DMS153 treated with DMSO at 0.1 percent for 48 hours (cell line): ENCODE results near the gene ZNF525.
"Not testable (repeated sequence)": the region's sequence is repeated elsewhere in the genome, so short reads cannot be mapped to it uniquely, and the experiment has no call there.

Source experiments
- DNase-seq: peaks from one replicate; lab custom pipeline; 2025; ENCODE audit not compliant: unreplicated experiment; lab: John Stamatoyannopoulos, UW

Gene ZNF525

DNA sequence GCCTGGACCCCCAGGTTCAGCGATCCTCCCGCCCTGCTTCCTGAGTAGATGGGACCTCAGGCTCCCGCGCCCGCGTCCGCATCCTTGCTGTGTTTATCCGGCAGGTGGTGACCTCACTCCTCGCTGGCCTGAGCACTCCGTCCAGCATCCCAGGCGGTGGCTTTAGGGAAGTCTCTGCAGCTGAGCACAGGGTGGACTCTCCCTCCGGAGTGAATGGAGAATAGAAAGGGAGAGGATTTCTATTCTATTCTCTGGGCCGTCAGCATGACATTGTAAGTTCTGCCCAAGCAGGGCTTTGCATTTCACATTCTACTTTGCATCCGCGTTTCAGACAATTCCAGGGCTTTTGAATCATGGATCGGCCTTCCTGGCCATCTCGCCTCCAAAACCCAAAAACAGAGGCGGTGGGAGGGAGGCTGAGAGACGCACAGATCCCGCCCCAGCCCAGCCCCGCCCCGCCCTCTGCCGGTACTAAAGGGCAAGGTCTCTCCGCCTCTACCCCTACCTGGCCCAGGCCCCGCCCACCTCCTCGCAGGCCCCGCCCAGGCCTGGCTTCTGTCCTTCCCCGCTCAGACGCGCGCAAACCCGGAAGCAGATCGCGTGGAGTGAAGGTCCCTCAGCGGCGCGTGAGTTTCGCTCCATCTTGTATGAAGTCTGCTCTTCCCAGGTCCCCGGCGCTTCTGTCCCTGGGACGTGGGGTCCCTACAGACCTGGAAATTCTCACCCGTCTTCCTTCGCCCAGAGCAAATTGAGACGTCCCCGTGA lies at the start of gene ZNF525:
TSS of gene ZNF525 (plus strand) at position 572 of the 765 bp plus-strand sequence. CDS start 6,577 bp downstream, outside the sequence.
- peak; percentile 92 for DNase-seq

GRCh38 chr19:53328967-53329366 lies 36.5 kb upstream of the ZNF525 start:
- DNase-seq: no peak

- DNase-seq: no peak
Observed at GRCh38 chr19:53332484-53332883, 33.0 kb upstream of the ZNF525 start.

- no peak for DNase-seq
Observed at GRCh38 chr19:53333066-53333462, 32.4 kb upstream of the ZNF525 start.

DNA sequence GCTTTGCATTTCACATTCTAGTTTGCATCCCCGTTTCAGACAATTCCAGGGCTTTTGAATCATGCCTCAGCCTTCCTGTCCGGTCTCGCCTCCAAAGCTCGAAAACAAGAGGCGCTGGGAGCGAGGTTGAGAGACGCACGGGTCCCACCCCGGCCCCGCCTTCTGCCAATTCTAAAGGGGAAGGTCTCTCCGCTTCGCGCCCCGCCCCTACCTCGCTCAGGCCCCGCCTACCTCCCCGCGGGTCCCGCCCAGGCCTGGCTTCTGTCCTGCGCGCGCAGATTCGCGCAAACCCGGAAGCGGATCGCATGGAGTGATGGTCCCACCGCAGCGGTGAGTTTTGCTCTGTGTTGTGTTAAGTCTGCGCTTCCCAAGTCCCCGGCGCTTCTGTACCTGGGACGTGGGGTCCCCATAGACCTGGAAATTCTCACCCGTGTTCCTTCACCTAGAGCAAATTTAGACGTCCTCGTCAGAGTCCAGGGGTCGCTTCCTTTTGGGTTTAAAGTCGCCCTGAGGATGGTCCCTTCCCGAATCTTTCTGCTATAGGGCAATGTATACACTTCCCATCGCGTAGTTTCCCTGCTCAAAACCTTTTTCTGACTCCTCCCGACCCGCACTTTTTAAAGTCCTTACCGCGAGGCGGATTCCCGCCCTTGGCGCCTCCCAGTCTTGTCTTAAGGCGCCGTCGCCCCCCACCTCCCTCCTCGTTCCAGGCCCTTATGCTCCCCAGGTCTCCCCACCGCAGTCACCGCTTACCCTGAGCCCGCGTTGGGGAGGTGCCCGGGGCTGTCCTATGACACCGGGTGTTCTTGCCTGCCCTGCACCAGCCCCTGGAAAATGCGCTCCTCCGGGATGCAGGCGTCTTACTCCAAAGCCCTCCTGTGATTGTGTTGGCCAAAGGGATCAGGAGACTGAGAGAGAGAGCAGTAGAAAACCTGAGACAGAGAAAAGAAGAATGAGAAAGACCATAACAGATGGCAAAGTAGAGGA lies 31.7 kb upstream of the ZNF525 start, which contains the start of gene ZNF845:
TSS of gene ZNF845 (plus strand) at position 287 of the 987 bp plus-strand sequence. CDS start 7,559 bp downstream, outside the sequence.
- peak; percentile 77 for DNase-seq

DNA sequence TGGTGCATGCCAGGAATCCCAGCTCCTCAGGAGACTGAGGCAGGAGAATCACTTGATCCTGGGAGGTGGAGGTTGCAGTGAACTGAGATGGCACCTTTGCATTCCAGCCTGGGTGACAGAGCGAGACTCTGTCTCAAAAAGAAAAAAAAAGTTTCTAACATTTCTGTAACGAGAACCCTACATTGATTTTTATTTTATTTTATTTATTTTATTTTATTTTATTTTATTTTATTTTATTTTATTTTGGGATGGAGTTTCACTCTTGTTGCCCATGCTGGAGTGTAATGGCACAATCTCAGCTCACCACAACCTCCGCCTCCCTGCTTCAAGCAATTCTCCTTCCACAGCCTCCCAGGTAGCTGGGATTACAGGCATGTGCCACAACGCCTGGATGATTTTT lies 21.1 kb upstream of the ZNF525 start:
- not testable (repeated sequence) for DNase-seq

- DNase-seq: no peak
Observed at GRCh38 chr19:53355739-53356138, 9.8 kb upstream of the ZNF525 start.

- no peak for DNase-seq
Observed at GRCh38 chr19:53357821-53358581, 7.5 kb upstream of the ZNF525 start.

DNA sequence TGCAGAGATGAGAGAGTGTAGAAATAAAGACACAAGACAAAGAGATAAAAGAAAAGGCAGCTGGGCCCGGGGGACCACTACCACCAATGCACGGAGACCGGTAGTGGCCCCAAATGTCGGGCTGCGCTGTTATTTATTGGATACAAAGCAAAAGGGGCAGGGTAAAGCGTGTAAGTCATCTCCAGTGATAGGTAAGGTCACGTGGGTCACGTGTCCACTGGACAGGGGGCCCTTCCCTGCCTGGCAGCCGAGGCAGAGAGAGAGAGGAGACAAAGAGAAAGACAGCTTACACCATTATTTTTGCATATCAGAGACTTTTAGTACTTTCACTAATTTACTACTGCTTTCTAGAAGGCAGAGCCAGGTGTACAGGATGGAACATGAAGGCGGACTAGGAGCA lies 5.4 kb upstream of the ZNF525 start:
- DNase-seq: not testable (repeated sequence)

DNA sequence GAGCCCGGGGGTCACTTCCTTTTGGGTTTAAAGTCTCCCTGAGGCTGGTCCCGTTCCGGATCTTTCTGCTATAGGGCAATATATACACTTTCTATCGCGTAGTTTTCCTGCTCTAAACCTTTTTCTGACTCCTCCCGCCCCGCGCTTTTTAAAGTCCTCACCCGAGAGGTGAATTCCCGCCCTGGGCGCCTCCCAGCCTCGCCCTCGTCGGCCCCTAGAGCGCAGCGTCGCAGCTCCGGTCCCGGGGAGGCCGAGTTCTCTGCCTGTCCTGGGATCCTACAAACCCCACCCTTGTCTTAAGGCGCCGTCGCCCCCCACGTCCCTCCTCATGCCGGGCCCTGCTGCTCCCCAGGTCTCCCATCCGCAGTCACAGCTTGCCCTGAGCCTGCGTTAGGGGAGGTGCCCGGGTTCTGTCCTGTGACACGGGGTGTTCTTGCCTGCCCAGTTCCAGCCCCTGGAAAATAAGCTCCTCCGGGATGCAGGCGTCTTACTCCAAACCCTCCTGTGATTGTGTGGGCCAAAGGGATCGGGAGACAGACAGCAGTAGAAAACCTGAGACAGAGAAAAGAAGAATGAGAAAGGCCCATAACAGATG lies 491 bp downstream of the ZNF525 start:
- DNase-seq: no peak

DNA sequence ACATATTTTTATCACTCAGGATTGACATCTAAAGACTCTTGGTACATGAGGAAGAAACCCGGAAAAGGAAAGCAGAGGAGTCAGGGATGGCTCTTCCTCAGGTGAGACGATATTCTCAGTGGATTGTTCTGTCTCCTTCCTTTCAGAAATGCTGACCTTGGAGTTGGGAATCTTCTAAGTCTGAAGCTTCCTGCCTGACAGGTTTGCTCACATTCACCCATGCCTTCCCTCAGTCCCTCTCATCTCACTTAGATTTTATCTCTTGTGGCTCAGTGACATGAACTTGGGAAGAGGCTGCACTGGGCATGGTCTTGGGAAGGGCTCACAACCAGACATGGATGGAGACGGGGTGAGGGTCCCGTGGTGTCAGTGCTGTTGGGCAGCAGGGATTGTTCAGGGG lies 6.7 kb downstream of the ZNF525 start:
- no peak for DNase-seq

- no peak for DNase-seq
Observed at GRCh38 chr19:53374288-53374687, 8.8 kb downstream of the ZNF525 start.

DNA sequence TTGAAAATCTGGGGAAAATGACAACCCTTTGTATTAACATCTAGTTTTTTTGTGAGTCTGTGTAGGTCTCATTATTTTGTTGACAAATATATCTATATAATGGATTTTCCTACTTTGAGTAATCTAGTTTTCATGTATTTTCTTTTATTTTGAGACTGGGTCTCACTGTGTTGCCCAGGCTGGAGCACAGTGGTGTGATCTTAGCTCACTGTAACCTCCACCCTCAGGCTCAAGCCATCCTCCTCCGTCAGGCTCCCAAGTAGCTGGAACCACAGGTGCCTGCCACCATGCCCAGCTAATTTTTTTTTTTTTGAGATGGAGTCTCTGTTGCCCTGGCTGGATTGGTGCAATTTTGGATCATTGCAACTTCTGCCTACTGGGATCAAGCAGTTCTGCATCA lies 9.2 kb downstream of the ZNF525 start:
- no peak for DNase-seq

DNA sequence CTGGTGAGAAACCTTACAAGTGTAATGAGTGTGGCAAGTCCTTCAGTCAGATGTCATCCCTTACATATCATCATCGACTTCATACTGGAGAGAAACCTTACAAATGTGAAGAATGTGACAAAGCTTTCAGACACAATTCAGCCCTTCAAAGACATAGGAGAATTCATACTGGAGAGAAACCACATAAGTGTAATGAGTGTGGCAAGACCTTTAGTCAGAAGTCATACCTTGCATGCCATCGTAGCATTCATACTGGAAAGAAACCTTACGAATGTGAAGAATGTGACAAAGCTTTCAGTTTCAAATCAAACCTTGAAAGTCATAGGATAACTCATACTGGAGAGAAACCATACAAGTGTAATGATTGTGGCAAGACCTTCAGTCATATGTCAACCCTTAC lies 15.9 kb downstream of the ZNF525 start:
- no peak for DNase-seq

- no peak for DNase-seq
Observed at GRCh38 chr19:53388168-53388567, 22.7 kb downstream of the ZNF525 start.

DNA sequence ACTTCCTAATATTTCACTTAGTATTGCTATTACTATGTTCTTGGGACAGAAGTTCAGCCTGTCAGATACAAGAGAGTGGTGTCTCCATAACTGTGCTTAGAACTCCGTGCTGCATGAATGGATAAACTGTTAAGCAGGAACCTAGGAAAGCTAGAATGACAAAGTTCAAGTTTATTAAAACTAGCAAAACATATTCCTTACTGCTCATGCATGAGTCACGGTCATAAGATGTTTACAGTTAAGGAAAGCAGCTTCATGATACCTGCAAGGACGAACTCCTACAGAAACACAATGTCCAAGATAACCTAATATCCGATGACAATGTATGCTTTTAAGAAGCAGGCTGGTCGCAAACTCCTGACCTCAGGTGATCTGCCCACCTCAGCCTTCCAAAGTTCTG lies 23.4 kb downstream of the ZNF525 start:
- DNase-seq: no peak

DNA sequence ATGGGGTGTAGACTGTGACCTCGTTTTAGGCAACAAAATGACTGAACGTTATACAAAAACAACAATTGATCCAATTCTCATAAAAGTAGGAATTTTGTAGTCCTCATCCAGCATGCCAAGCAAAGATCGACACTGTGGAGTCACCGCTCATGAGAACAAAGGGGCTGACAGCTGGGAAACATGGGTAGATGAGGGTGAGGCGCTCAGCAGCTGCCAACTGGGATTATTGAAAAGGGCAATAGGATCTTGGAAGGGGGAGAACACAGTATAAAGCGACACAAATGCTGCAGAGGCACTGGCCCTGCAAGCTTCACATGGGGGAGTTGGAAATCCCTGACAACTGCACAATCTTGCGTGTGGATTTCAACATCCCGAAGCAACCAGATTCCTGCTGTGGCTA lies 24.1 kb downstream of the ZNF525 start:
- DNase-seq: no peak

- DNase-seq: no peak
Observed at GRCh38 chr19:53389978-53390377, 24.5 kb downstream of the ZNF525 start.

GRCh38 chr19:53394522-53394973 lies 29.0 kb downstream of the ZNF525 start:
- peak; percentile 57 for DNase-seq
